Measurements from ENCODE around the gene STN1.

The STN1 gene

GRCh38 chr10:103836273-103836672 lies 81.7 kb downstream of the STN1 start:
- H3K4me3 Mint-ChIP-seq: no peak overlapping the region
- DNase-seq (ENCODE audit: low spot score in 2 of 2) (no peak), ATAC-seq (ENCODE audit: low read depth) (no peak)
- peaks cover 6% of the 10 kb centered on the region for H3K27me3 Mint-ChIP-seq
- H3K36me3 Mint-ChIP-seq: no peaks in the 10 kb centered on the region
- no peaks in the 10 kb centered on the region for H3K4me1 Mint-ChIP-seq
- no peak overlapping the region for H3K27ac Mint-ChIP-seq
- no peaks in the 10 kb centered on the region for H3K9me3 Mint-ChIP-seq

DNA sequence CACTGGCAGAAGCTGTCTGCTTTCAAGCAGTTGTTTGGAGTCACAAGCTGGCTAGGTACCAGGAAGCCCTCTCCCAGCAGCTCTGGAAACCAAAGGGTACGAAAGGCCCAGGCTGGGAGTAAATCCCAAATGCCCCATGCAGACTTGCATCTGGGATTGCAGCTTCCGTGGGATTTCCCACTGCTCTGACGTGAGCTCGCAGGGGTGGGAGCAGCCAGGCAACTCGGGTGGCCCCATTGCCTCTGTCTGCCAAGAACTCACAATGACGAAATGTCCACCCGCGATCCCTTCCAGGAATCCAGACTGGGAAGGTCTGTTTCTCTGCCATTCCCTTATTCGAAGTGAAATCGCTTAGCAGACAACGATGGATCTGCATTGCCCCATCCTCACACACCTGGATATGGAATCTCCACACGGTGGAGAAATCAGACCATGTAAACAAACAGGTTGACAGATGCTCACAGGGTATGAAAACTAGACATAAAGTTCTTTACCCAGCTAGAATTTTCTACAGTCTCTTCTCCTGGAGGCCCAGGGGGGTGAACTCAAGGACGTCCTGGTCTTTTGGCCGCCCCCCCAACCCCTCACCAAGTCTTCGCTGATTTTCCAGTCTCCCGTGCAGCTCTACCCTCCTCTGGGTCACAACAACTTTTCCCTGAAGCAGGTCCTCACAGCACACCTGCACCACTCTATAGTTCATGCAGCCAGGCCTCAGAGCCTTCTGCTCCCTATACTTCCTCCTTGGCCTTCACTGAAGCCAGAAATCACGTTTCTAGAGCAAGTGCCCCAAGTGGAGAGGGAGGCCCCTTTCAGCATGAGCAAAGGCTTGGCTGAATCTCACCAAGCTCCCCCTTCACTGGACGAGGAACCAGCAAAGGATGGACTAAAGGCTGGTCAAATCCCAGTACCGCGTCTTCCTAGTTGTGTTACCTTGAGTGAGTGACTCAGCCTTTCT lies 82.6 kb downstream of the STN1 start:
- Mint-ChIP-seq H3K4me3 (no peak overlapping the region), H3K4me1 (no peaks in the 10 kb centered on the region), H3K27ac (no peak overlapping the region), H3K27me3 (peaks cover 7% of the 10 kb centered on the region), H3K9me3 (no peaks in the 10 kb centered on the region), H3K36me3 (no peaks in the 10 kb centered on the region)
- DNase-seq (ENCODE audit: low spot score in 2 of 2) (no peak), ATAC-seq (ENCODE audit: low read depth) (no peak)

DNA sequence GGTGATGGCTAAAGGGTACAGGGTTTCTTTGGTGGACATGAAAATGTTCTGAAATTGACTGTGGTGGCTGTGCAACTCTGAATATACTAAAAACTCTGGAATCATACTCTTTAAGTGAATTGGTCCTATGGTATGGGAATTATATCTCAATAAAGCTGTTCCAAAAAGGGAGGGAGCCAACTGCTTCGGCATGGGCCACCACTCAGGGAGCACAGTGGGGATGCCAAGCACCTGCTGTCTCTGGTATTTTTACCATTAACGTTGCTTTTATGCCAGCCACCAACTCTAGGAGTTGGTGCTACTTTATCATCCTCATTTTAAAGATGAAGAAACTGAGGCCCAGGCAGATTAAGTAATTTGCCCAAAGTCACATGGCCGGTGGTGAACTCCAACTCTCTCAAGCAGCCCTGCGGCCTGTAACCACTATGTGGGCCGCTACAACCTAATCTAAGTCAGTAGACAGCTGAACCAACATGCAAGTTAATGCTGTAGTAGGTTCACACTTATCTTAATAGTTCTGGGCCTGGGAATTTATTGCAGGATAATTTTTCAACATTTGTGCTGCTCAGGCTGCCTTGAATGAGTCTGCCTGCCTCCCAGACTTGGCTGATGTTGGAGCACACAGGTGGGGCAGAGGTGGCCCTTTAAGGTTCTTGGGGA lies 83.4 kb downstream of the STN1 start:
- ATAC-seq (ENCODE audit: low read depth) (no peak), DNase-seq (ENCODE audit: low spot score in 2 of 2) (no peak)
- peaks cover 7% of the 10 kb centered on the region for H3K27me3 Mint-ChIP-seq
- no peaks in the 10 kb centered on the region for H3K36me3 Mint-ChIP-seq
- no peak overlapping the region for H3K27ac Mint-ChIP-seq
- H3K9me3 Mint-ChIP-seq: no peaks in the 10 kb centered on the region
- no peaks in the 10 kb centered on the region for H3K4me1 Mint-ChIP-seq
- H3K4me3 Mint-ChIP-seq: no peak overlapping the region

GRCh38 chr10:103833731-103834365 lies 84.1 kb downstream of the STN1 start:
- peaks cover 7% of the 10 kb centered on the region for H3K27me3 Mint-ChIP-seq
- DNase-seq (ENCODE audit: low spot score in 2 of 2) (no peak), ATAC-seq (ENCODE audit: low read depth) (no peak)
- H3K4me1 Mint-ChIP-seq: peaks cover 1% of the 10 kb centered on the region
- H3K36me3 Mint-ChIP-seq: no peaks in the 10 kb centered on the region
- no peaks in the 10 kb centered on the region for H3K9me3 Mint-ChIP-seq
- no peak overlapping the region for H3K4me3 Mint-ChIP-seq
- no peak overlapping the region for H3K27ac Mint-ChIP-seq

DNA sequence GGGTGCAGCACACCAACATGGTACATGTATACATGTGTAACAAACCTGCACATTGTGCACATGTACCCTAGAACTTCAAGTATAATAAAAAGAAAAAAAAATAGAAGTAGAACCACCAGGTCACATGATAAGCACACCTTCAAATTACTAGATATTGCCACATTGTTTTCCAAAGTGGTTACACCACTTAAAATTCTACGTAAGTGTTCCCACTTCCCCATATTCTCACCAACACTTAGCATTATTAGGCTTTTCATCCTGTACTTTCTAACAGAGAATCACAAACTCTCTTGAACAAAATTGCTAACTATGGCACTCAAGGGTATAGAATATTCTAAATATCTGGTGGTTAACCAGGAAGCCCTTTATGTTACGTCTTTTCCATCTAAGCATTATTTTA lies 85.2 kb downstream of the STN1 start:
- Mint-ChIP-seq H3K27ac (no peak overlapping the region), H3K9me3 (no peaks in the 10 kb centered on the region), H3K27me3 (peaks cover 10% of the 10 kb centered on the region), H3K4me3 (no peak overlapping the region), H3K4me1 (peaks cover 5% of the 10 kb centered on the region), H3K36me3 (no peaks in the 10 kb centered on the region)
- DNase-seq (ENCODE audit: low spot score in 2 of 2) (no peak), ATAC-seq (ENCODE audit: low read depth) (no peak)
